ENCODE measurements around the gene TAAR1.
"Not testable (repeated sequence)": the region's sequence is repeated elsewhere in the genome, so short reads cannot be mapped to it uniquely, and the experiment has no call there.

The TAAR1 gene

GRCh38 chr6:132659082-132659481, at the start of gene TAAR1:
Gene TAAR1 (minus strand): TSS chr6:132659182. CDS start chr6:132646003, 13,179 bp downstream.
- no peak for DNase-seq (ENCODE audit: extremely low read depth in 1 of 2, low read depth in 1 of 2)

- no peak for DNase-seq (ENCODE audit: extremely low read depth in 1 of 2, low read depth in 1 of 2)
Measured at GRCh38 chr6:132708771-132709170, 49.8 kb upstream of the TAAR1 start.

GRCh38 chr6:132708002-132708401, 49.0 kb upstream of the TAAR1 start:
- no peak for DNase-seq (ENCODE audit: extremely low read depth in 1 of 2, low read depth in 1 of 2)

GRCh38 chr6:132706756-132707155, 47.8 kb upstream of the TAAR1 start:
- DNase-seq (ENCODE audit: extremely low read depth in 1 of 2, low read depth in 1 of 2): not testable (repeated sequence)

GRCh38 chr6:132703936-132704335, 45.0 kb upstream of the TAAR1 start:
- no peak for DNase-seq (ENCODE audit: extremely low read depth in 1 of 2, low read depth in 1 of 2)

- no peak for DNase-seq (ENCODE audit: extremely low read depth in 1 of 2, low read depth in 1 of 2)
Measured at GRCh38 chr6:132698608-132699007, 39.6 kb upstream of the TAAR1 start.

GRCh38 chr6:132695773-132696172, 36.8 kb upstream of the TAAR1 start:
- no peak for DNase-seq (ENCODE audit: extremely low read depth in 1 of 2, low read depth in 1 of 2)

GRCh38 chr6:132693478-132693877, 34.5 kb upstream of the TAAR1 start:
- no peak for DNase-seq (ENCODE audit: extremely low read depth in 1 of 2, low read depth in 1 of 2)

- DNase-seq (ENCODE audit: extremely low read depth in 1 of 2, low read depth in 1 of 2): no peak
Measured at GRCh38 chr6:132690678-132691077, 31.7 kb upstream of the TAAR1 start.

GRCh38 chr6:132687306-132687705, 28.3 kb upstream of the TAAR1 start:
- DNase-seq (ENCODE audit: extremely low read depth in 1 of 2, low read depth in 1 of 2): no peak

- DNase-seq (ENCODE audit: extremely low read depth in 1 of 2, low read depth in 1 of 2): no peak
Measured at GRCh38 chr6:132686531-132686930, 27.5 kb upstream of the TAAR1 start.

GRCh38 chr6:132685009-132685408, 26.0 kb upstream of the TAAR1 start:
- no peak for DNase-seq (ENCODE audit: extremely low read depth in 1 of 2, low read depth in 1 of 2)

GRCh38 chr6:132684272-132684671, 25.3 kb upstream of the TAAR1 start:
- DNase-seq (ENCODE audit: extremely low read depth in 1 of 2, low read depth in 1 of 2): no peak

- DNase-seq (ENCODE audit: extremely low read depth in 1 of 2, low read depth in 1 of 2): no peak
Measured at GRCh38 chr6:132683543-132683942, 24.6 kb upstream of the TAAR1 start.

GRCh38 chr6:132679094-132679493, 20.1 kb upstream of the TAAR1 start:
- DNase-seq (ENCODE audit: extremely low read depth in 1 of 2, low read depth in 1 of 2): not testable (repeated sequence)

- no peak for DNase-seq (ENCODE audit: extremely low read depth in 1 of 2, low read depth in 1 of 2)
Measured at GRCh38 chr6:132675749-132676148, 16.8 kb upstream of the TAAR1 start.

GRCh38 chr6:132675002-132675401, 16.0 kb upstream of the TAAR1 start:
- DNase-seq (ENCODE audit: extremely low read depth in 1 of 2, low read depth in 1 of 2): no peak

- no peak for DNase-seq (ENCODE audit: extremely low read depth in 1 of 2, low read depth in 1 of 2)
Measured at GRCh38 chr6:132673376-132674094, 14.6 kb upstream of the TAAR1 start.

- DNase-seq (ENCODE audit: extremely low read depth in 1 of 2, low read depth in 1 of 2): no peak
Measured at GRCh38 chr6:132671295-132671694, 12.3 kb upstream of the TAAR1 start.

GRCh38 chr6:132669690-132670291, 10.8 kb upstream of the TAAR1 start:
- no peak for DNase-seq (ENCODE audit: extremely low read depth in 1 of 2, low read depth in 1 of 2)

- no peak for DNase-seq (ENCODE audit: extremely low read depth in 1 of 2, low read depth in 1 of 2)
Measured at GRCh38 chr6:132666118-132666517, 7.1 kb upstream of the TAAR1 start.

- DNase-seq (ENCODE audit: extremely low read depth in 1 of 2, low read depth in 1 of 2): no peak
Measured at GRCh38 chr6:132664309-132665034, 5.5 kb upstream of the TAAR1 start.
